BE2C (cell line): Measurements from ENCODE around the gene GATD1.

ENCODE experiments used
- DNase-seq: peaks from one replicate; pipeline ENCODE4 v3.0.0-alpha.2; 2020
- H3K27me3 ChIP-seq: fragments of 250-450 bp; sonication (Bioruptor Pico); 2 replicates; pipeline ENCODE4 v1.5.1; 2020; ENCODE audit warnings: mild to moderate bottlenecking
- H3K36me3 ChIP-seq: fragments of 250-450 bp; sonication (Bioruptor Pico); 2 replicates; pipeline ENCODE4 v1.5.1; 2020; ENCODE audit warnings: mild to moderate bottlenecking
- H3K4me1 ChIP-seq: fragments of 250-450 bp; sonication (Bioruptor Pico); 2 replicates; pipeline ENCODE4 v1.5.1; 2020
- H3K4me3 ChIP-seq: 2 replicates; pipeline ENCODE4 v1.5.1; 2011; ENCODE audit warnings: low read depth, low read length
- H3K9me3 ChIP-seq: fragments of 250-450 bp; sonication (Bioruptor Pico); 2 replicates; pipeline ENCODE4 v1.5.1; 2020
- TF ChIP-seq, protein P1 (sequence below): IDR thresholded peaks from 2 replicates; pipeline ENCODE4 v1.5.1; 2012; ENCODE audit warnings: mild to moderate bottlenecking, low read depth, low read length

Gene GATD1

GRCh38 chr11:766936-767210, 10.4 kb downstream of the GATD1 start:
- H3K36me3 ChIP-seq = peaks cover 47% of the 10 kb centered on the region
- DNase-seq = no peak
- no peaks in the 10 kb centered on the region for H3K4me1 ChIP-seq
- TF ChIP-seq, protein P1, sequence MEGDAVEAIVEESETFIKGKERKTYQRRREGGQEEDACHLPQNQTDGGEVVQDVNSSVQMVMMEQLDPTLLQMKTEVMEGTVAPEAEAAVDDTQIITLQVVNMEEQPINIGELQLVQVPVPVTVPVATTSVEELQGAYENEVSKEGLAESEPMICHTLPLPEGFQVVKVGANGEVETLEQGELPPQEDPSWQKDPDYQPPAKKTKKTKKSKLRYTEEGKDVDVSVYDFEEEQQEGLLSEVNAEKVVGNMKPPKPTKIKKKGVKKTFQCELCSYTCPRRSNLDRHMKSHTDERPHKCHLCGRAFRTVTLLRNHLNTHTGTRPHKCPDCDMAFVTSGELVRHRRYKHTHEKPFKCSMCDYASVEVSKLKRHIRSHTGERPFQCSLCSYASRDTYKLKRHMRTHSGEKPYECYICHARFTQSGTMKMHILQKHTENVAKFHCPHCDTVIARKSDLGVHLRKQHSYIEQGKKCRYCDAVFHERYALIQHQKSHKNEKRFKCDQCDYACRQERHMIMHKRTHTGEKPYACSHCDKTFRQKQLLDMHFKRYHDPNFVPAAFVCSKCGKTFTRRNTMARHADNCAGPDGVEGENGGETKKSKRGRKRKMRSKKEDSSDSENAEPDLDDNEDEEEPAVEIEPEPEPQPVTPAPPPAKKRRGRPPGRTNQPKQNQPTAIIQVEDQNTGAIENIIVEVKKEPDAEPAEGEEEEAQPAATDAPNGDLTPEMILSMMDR = no peak
- H3K9me3 ChIP-seq = no peaks in the 10 kb centered on the region
- H3K4me3 ChIP-seq = no peak overlapping the region
- no peaks in the 10 kb centered on the region for H3K27me3 ChIP-seq

DNA sequence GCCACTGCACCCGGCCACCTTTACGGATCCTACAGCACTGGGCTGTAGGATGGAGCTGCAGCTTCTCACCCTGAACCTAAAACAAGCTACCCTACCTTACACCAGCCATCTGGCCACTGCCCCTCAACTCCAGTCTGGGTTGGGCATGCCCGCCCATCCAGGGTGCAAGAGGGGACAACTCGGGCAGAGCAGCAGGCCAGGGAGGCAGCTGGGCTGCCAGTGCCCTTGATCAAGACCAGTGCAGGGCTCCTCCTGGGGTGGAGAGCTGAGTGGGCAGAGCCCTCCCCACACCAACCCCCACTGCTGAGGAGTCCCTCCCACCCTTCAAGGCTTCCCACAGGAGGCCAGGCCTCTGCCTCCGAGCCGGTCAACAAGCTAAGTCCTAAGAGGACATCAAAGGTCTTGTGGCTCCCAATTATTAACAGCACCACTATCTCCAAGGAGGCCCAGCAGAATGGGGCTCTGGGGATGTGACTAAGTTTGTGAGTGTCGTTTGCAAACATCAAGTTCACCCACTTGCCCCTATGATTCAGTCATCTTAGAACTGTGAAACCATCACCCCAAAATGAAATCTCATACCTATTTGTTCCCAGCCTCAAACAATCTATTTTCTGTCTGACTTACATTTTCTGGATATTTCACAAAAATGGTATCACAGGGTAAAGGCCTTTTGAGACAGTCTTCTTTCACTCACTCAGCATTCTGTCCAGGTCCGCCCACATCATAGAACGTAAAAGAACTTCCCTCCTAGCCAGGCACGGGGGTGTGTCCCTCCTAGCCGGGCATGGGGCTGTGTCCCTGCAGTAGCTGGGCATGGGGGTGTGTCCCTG, 11.0 kb downstream of the GATD1 start:
- no peaks in the 10 kb centered on the region for H3K4me1 ChIP-seq
- no peak for DNase-seq
- TF ChIP-seq, protein P1 = no peak
- H3K36me3 ChIP-seq = peaks cover 43% of the 10 kb centered on the region
- no peaks in the 10 kb centered on the region for H3K27me3 ChIP-seq
- H3K9me3 ChIP-seq = no peaks in the 10 kb centered on the region
- H3K4me3 ChIP-seq = no peak overlapping the region

DNA sequence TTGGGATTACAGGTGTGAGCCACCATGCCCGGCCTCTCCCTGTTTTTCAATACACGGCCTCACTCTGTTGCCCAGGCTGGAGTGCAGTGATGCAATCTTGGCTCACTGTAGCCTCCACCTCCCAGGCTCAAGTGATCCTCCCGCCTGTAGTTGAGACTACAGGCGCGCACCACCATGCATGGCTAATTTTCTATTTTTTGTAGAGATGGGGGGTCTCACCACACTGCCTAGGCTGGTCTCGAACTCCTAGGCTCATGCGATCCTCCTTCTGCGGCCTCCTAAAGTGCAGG, 11.5 kb downstream of the GATD1 start:
- Histone ChIP-seq H3K4me1 (no peaks in the 10 kb centered on the region), H3K9me3 (no peaks in the 10 kb centered on the region), H3K36me3 (peaks cover 41% of the 10 kb centered on the region), H3K4me3 (no peak overlapping the region), H3K27me3 (no peaks in the 10 kb centered on the region)
- no peak for DNase-seq
- TF ChIP-seq, protein P1 = no peak

GRCh38 chr11:765025-765801, 12.1 kb downstream of the GATD1 start:
- H3K4me1 ChIP-seq = no peaks in the 10 kb centered on the region
- DNase-seq = peak; percentile 66
- TF ChIP-seq, protein P1 = peak; percentile 54
- H3K9me3 ChIP-seq = no peaks in the 10 kb centered on the region
- peaks cover 38% of the 10 kb centered on the region for H3K36me3 ChIP-seq
- no peak overlapping the region for H3K4me3 ChIP-seq
- no peaks in the 10 kb centered on the region for H3K27me3 ChIP-seq

DNA sequence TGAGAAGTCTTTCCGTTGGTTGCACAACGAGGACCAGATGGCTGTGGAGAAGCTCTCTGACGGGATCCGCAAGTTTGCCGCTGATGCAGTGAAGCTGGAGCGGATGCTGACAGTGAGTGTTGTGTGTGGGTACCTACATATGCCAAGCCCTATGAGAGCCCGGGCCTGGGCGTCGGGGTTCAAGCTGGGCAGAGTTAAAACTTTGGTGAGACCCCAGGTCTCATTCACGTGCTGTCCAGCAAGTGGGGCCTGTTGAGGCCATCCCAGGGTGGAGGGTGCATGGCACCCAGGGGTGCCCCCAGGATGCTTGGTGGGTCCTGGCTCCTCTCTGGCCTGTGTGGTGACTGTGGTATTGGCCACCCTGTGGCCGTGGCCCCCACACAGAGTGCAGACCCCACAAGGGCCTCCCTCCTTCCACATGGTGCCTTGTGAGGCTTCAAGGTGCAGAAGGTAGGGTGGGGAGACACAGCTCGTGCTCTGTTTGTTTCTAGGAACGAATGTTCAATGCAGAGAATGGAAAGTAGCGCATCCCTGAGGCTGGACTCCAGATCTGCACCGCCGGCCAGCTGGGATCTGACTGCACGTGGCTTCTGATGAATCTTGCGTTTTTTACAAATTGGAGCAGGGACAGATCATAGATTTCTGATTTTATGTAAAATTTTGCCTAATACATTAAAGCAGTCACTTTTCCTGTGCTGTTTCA, 12.8 kb downstream of the GATD1 start:
- no peaks in the 10 kb centered on the region for H3K9me3 ChIP-seq
- TF ChIP-seq, protein P1 = no peak
- H3K4me3 ChIP-seq = no peak overlapping the region
- peaks cover 40% of the 10 kb centered on the region for H3K36me3 ChIP-seq
- no peak for DNase-seq
- no peaks in the 10 kb centered on the region for H3K4me1 ChIP-seq
- no peaks in the 10 kb centered on the region for H3K27me3 ChIP-seq
